A204.1 (cell line): ENCODE results near the gene ATP5MK.
"Not testable (repeated sequence)": the region's sequence is repeated elsewhere in the genome, so short reads cannot be mapped to it uniquely, and the experiment has no call there.

ENCODE experiments used
- FAIRE-seq: peaks from 2 replicates; lab custom pipeline; 2012; peaks lifted over from hg19 to GRCh38; lab: Jason Lieb, UNC

ATP5MK gene

GRCh38 chr10:103396789-103397087, 463 bp upstream of the ATP5MK start:
- FAIRE-seq: no peak

DNA sequence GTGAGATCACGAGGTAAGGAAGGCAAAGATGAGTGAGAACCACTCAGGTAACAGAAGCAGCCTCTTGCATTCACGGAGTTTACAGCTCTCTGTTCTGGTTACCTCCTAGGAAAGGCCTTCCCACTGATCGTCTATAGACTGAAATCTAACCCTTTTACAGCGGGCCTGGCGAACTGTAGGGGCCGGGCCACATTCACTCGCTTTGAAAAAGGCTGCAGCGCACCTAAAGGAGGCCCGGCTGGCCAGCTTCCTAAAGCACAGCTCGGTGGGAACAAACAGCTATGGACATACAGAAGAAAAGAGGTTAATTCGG, 565 bp downstream of the ATP5MK start:
- no peak for FAIRE-seq

- no peak for FAIRE-seq
These were observed 2.1 kb downstream of the ATP5MK start for GRCh38 chr10:103394180-103394579.

DNA sequence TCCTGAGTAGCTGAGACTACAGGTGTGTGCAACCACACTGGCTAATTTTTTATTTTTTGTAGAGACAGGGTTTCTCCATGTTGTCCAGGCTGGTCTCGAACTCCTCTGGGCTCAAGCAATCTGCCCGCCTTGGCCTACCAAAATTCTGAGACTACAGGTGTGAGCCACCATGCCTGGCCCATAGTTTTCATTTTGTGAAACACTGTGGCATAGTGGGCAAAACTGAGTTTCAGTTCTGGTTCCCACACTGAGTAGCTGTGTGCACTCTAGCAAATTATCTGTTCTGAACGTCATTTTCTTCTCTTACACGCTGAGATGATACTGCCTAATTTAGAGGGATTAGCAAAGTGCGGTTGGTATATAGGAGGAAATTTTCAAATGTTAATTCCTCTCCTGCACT, 13.5 kb downstream of the ATP5MK start:
- FAIRE-seq: no peak

GRCh38 chr10:103374263-103374662, 22.0 kb downstream of the ATP5MK start:
- FAIRE-seq: no peak

DNA sequence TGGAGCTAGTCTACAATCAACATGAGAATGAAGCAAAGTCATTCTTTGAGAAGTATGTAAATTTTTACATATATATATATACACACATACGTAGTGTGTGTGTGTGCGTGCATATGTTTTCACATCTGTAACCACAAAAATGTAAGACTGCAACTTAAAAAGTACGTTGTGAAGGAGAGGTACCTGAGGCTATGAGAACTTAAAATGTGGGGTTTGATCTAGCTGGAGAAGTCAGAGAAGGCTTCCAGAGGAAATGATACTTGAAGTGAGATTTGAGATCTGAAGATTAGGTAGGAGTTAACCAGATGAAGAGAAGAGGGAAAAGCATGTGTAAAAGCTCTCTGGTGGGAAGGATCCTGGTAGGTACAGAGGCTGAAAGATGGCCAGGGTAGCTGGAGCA, 22.7 kb downstream of the ATP5MK start:
- FAIRE-seq: no peak

DNA sequence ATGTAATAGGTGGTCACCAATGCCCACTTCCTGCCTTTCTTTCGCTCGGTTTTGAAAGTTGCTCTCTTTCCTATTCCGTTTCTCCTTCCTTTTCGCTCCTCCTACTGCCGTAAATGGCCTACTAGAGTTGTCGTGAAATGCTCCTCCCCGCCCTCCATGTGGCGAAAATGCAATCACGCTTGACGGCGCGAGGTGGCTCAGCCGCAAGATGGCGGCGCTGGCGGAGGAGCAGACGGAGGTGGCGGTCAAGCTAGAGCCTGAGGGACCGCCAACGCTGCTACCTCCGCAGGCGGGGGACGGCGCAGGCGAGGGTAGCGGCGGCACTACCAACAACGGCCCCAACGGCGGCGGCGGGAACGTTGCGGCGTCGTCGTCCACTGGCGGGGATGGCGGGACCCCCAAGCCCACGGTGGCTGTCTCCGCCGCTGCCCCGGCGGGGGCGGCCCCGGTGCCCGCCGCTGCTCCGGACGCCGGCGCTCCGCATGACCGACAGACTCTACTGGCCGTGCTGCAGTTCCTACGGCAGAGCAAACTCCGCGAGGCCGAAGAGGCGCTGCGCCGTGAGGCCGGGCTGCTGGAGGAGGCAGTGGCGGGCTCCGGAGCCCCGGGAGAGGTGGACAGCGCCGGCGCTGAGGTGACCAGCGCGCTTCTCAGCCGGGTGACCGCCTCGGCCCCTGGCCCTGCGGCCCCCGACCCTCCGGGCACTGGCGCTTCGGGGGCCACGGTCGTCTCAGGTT, 28.3 kb downstream of the ATP5MK start, which contains the start of gene TAF5:
TSS of gene TAF5 (plus strand) at position 195 of the 737 bp plus-strand sequence. CDS start at position 209, 14 bp downstream.
- peak; percentile 95 for FAIRE-seq

DNA sequence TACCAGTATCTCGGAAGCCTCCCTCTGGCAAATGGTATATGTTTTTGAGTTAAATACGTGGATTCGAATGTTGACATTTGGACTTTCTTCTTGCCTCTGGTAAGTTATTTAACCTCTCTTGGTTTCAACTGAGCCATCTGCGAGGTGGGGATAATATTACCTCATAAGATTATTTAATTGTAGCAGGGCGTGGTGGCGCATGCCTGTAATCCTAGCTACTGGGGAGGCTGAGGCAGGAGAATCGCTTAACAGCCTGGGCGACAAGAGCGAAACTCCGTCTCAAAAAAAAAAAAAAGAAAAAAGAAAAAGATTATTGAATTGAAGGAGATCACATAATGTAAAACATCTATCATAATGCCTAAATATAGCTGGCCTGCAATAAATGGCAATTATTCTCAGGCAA, 28.9 kb downstream of the ATP5MK start:
- FAIRE-seq: no peak

- not testable (repeated sequence) for FAIRE-seq
These were observed 35.5 kb downstream of the ATP5MK start for GRCh38 chr10:103360791-103361190.

DNA sequence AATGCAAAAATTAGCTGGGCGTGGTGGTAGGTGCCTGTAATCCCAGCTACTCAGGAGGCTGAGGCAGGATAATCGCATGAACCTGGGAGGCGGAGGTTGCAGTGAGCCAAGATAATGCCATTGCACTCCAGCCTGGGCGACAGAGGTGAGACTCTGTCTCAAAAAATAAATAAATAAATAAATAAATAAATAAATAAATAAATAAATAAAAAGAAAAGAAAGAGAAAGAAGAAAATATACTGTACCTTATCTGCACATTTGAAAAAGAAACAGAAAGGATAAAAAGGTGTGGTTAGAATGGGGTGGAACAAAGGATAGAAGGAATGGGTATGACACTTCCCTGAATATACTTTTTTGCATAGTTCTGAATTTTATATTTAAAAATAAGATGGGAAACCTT, 36.8 kb downstream of the ATP5MK start:
- FAIRE-seq: not testable (repeated sequence)

- no peak for FAIRE-seq
These were observed 40.2 kb downstream of the ATP5MK start for GRCh38 chr10:103355906-103356599.

GRCh38 chr10:103354567-103354966, 41.7 kb downstream of the ATP5MK start:
- FAIRE-seq: not testable (repeated sequence)

DNA sequence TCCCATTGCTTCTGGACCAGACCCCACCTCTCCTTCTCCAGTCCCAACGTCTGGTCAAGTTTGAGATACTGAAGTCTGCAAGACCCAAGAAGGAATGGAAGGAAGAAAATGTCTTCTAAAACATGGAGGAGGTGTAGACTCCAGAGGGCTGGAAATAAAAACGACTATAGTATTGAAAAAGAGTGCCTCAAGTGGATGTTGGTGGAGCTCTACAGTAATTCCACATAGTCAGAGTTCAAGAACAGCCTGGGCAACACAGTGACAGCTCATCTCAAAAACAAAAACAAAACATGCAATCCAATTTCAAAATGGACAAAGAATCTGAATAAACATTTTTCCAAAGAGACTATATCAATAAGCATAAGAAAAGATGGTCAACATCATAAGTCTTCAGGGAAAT, 43.0 kb downstream of the ATP5MK start:
- FAIRE-seq: no peak

- FAIRE-seq: no peak
These were observed 45.6 kb downstream of the ATP5MK start, which contains the start of gene PCGF6 for GRCh38 chr10:103350517-103351260. TSS of gene PCGF6 (minus strand) at chr10:103351140. CDS start at chr10:103351066, 74 bp downstream.

GRCh38 chr10:103350175-103350516, 46.1 kb downstream of the ATP5MK start:
- FAIRE-seq: no peak
